WTC11 (cell line): ENCODE results near the gene SOWAHA. TPM values are rescaled to one million over a fixed set of nuclear protein-coding genes. Genes with fewer than 3 reads are reported as not detected.

Experiments used
- ATAC-seq: fragments of 200-7000 bp; cut with Tn5 transposase; 2 replicates; pipeline ENCODE4 v1.10.0; 2021; ENCODE audit warnings: mild to moderate bottlenecking, moderate library complexity
- CTCF ChIA-PET: fragments of 300-600 bp; sonication (Branson Sonifier 250); formaldehyde crosslinking; loops from one replicate; lab custom pipeline; 2021; ENCODE audit warnings: antibody characterized with exemption; lab: Charles Lee
- POLR2A ChIA-PET: fragments of 350-600 bp; sonication (Branson Sonifier 250); formaldehyde crosslinking; loops from one replicate; lab custom pipeline; 2021; ENCODE audit warnings: antibody characterized with exemption; lab: Charles Lee
- DNase-seq: peaks from one replicate; pipeline ENCODE4 v3.0.0; 2021; ENCODE audit warnings: low spot score
- H3K27ac Mint-ChIP-seq: 2 replicates; pipeline ENCODE4 v1.8.0; 2021; ENCODE audit warnings: mixed read lengths
- H3K27me3 Mint-ChIP-seq: 2 replicates; pipeline ENCODE4 v1.8.0; 2021; ENCODE audit warnings: low read depth, mild to moderate bottlenecking, moderate library complexity, mixed read lengths
- H3K36me3 Mint-ChIP-seq: 2 replicates; pipeline ENCODE4 v1.8.0; 2021; ENCODE audit warnings: mixed read lengths
- H3K4me1 Mint-ChIP-seq: 2 replicates; pipeline ENCODE4 v1.8.0; 2022; ENCODE audit warnings: mixed read lengths
- H3K4me3 Mint-ChIP-seq: 2 replicates; pipeline ENCODE4 v1.8.0; 2021; ENCODE audit warnings: mild to moderate bottlenecking, moderate library complexity, mixed read lengths
- H3K9me3 Mint-ChIP-seq: 2 replicates; pipeline ENCODE4 v1.8.0; 2021; ENCODE audit warnings: mixed read lengths
- AFF4 ChIP-seq: sonication (generic); formaldehyde crosslinking; IDR thresholded peaks from 2 replicates; pipeline ENCODE4 v1.8.1; 2023; ENCODE audit warnings: mild to moderate bottlenecking, missing genetic modification reagents, borderline replicate concordance
- ATF2 ChIP-seq: sonication (generic); formaldehyde crosslinking; IDR thresholded peaks from 2 replicates; pipeline ENCODE4 v1.8.1; 2022; ENCODE audit warnings: low read depth, missing genetic modification reagents, borderline replicate concordance
- CREB1 ChIP-seq: sonication (generic); formaldehyde crosslinking; IDR thresholded peaks from 2 replicates; pipeline ENCODE4 v1.8.0; 2023; ENCODE audit warnings: mild to moderate bottlenecking, missing genetic modification reagents
- CTCF ChIP-seq: fragments of 200-600 bp; IDR thresholded peaks from 2 replicates; pipeline ENCODE4 v1.8.0; 2022; ENCODE audit warnings: antibody characterized with exemption
- ESRRA ChIP-seq: sonication (generic); formaldehyde crosslinking; IDR thresholded peaks from 2 replicates; pipeline ENCODE4 v1.8.1; 2022; ENCODE audit warnings: mild to moderate bottlenecking, missing genetic modification reagents, borderline replicate concordance
- HMGXB4 ChIP-seq: sonication (generic); formaldehyde crosslinking; IDR thresholded peaks from 2 replicates; pipeline ENCODE4 v1.8.1; 2023; ENCODE audit warnings: mild to moderate bottlenecking, moderate library complexity, missing genetic modification reagents
- ZMAT4 ChIP-seq: fragments of 250-450 bp; sonication (Bioruptor Pico); IDR thresholded peaks from 2 replicates; pipeline ENCODE4 v1.9.0; 2021; ENCODE audit warnings: mild to moderate bottlenecking
- ZNF138 ChIP-seq: sonication (generic); formaldehyde crosslinking; conservative IDR thresholded peaks from 2 replicates; pipeline ENCODE4 v1.8.1; 2022; ENCODE audit warnings: mild to moderate bottlenecking, moderate library complexity, missing genetic modification reagents
- ZSCAN18 ChIP-seq: fragments of 250-450 bp; sonication (Bioruptor Pico); IDR thresholded peaks from 2 replicates; pipeline ENCODE4 v2.1.2; 2022; ENCODE audit warnings: mild to moderate bottlenecking, moderate library complexity
- total RNA-seq: library from RNA; stranded (reverse); gene quantifications from 3 replicates; pipeline ENCODE4 v1.2.3, GENCODE V29; 2021

The SOWAHA gene
- total RNA-seq, 1 experiment from 2014 or later, result 0.11 TPM

- no peak overlapping the region for H3K4me3 Mint-ChIP-seq
- H3K27me3 Mint-ChIP-seq, result peaks cover 4% of the 10 kb centered on the region
- ChIA-PET POLR2A (no interaction called here), CTCF (no interaction called here)
- no peak for TF ChIP-seq ZNF138 (CRISPR knock-in tag)
- TF ChIP-seq ZSCAN18 (CRISPR knock-in tag), result no peak
- TF ChIP-seq HMGXB4 (CRISPR knock-in tag), result no peak
- TF ChIP-seq ZMAT4, result no peak
- TF ChIP-seq CREB1 (CRISPR knock-in tag), result no peak
- DNase-seq (no peak), ATAC-seq (no peak)
- H3K4me1 Mint-ChIP-seq, result peaks cover 6% of the 10 kb centered on the region; the same call in 1 of the 2 replicates
- H3K36me3 Mint-ChIP-seq, result no peaks in the 10 kb centered on the region
- H3K27ac Mint-ChIP-seq, result no peak overlapping the region
- H3K9me3 Mint-ChIP-seq, result peaks cover 6% of the 10 kb centered on the region
These were observed 26.0 kb upstream of the SOWAHA start for GRCh38 chr5:132787076-132787475.

- peaks cover 10% of the 10 kb centered on the region for H3K27me3 Mint-ChIP-seq
- no peaks in the 10 kb centered on the region for H3K36me3 Mint-ChIP-seq
- ChIA-PET CTCF (interaction anchor here (1.1 kb wide), 1 partner anchor 32 kb away, joined by 4 read pairs; no protein-coding TSS in a partner anchor), POLR2A (no interaction called here)
- H3K27ac Mint-ChIP-seq, result no peak overlapping the region
- no peak for TF ChIP-seq AFF4
- no peak for TF ChIP-seq CTCF
- no peak for TF ChIP-seq ESRRA (CRISPR knock-in tag)
- no peak for TF ChIP-seq ATF2 (CRISPR knock-in tag)
- no peak overlapping the region for H3K4me3 Mint-ChIP-seq
- H3K9me3 Mint-ChIP-seq, result peaks cover 6% of the 10 kb centered on the region
- no peak for DNase-seq
- H3K4me1 Mint-ChIP-seq, result peaks cover 6% of the 10 kb centered on the region; the same call in 1 of the 2 replicates
- ATAC-seq, result peak; percentile 39; the same call in 1 of the 2 replicates
These were observed 24.6 kb upstream of the SOWAHA start for GRCh38 chr5:132788508-132788907.
